Stimulated activated CD8-positive, alpha-beta memory T cell treated with anti-CD3 and anti-CD28 coated beads, Interleukin-12 subunit alpha, Interleukin-12 subunit beta, amount 100 ng/mL, for 24 hours (primary cell): ENCODE measurements around the gene VPS13D.

Source experiments
- DNase-seq: peaks from one replicate; pipeline ENCODE4 v3.0.0-alpha.2; 2020; ENCODE audit errors: extremely low read depth

The VPS13D gene

DNA sequence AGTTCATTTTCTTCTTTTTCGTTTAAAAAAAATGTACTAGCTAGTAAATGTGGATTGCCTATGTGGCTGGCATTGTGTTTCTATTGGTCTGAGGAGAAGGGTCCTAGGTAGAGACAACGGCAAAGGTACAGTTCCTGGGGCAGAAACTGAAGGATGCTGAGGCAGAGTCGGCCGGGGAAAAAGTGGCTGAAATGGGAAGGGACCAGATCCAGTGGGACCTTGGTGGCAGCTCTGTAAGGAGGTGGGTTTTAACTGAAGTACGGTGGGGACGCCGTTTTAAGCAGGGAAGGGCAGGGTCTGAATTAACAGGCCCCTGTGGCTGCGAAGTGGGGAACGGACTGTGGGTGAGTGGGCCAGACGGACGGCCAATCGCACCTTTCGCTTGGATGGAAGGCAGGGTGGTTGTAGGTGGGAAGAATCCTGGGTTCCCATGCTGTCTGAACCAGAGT, 420 bp upstream of the VPS13D start:
- no peak for DNase-seq

DNA sequence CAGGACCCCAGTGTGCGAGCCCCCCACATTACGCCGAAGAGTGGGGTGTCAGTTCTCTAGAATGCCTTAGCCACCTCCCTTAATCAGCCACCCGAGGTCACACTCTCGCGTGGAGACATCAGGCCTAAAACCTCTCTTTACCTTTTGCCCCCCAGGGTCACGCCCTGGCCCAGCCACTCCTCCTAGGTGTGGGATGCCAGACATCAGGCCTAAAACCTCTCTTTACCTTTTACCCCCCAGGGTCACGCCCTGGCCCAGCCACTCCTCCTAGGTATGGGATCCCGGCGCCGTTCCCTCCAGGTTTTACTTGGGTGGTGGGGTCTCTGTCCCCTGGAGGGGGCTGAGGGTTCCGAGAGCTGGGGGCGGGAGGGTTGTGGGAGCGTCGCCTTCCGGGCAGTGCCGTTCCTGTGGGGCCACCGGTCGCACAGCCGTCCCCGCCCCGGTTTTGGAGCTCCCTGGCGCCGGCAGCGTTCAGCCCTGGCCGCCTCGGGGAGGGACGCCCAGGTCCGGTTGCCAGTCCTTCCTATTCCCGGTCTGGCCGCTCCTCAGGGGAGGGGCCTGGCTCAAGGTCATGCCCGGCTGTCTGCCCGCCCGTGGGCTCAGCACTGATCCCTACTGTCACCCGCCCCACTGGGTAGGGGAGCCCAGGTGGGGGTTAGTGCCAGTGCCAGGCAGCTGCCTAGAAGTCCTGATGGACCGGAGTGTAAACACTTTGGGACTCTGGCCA, 882 bp downstream of the VPS13D start:
- no peak for DNase-seq

DNA sequence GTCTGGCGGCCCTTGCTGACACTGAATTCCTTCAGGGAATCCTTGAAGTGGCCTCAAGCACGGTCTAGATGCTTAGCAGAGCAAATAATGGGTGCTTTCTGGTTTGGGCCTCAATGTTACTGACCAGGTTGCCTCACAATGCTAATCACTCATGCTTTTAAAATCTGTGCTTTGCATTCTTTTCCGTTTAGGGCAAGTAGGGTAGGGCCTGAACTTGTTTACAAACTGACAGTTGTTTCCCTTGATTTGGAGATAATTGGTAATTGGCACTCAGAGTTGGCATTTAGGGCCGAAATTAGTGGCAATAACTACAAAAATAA, 1.4 kb downstream of the VPS13D start:
- DNase-seq = no peak

DNA sequence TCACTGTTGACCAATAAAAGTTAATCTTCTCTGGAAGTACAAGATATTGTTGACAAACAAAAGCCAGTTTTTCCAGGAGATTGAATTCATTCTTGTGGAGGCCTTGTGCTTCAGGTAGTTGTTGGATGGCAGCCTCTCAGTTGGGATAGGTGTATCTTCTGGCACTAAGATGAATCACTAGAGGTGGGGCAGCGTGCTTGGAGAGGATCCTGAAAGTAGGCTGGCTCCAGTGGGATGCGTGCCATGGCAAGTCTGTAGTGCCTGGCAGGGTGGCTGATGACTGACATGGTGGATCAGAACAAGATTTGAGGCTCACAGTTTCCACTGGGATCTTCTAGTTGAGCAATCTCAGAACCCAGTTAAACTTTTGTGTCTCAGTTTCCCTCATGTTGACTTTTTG, 2.4 kb downstream of the VPS13D start:
- no peak for DNase-seq

DNA sequence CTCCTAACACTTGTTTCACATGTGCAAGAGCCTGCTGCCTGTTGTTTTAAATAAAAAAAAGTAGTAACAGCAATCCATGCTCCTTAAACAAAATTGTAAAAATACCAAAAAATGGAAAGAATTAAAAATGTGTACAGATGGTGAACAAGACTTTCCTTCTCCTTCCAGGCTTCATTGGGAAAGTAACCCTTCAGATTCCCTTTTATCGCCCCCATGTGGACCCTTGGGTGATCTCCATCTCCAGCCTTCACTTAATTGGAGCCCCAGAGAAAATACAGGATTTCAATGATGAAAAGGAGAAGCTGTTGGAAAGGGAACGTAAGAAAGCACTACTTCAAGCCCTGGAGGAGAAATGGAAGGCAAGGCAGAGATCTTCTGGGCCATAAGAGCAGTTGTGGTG, 14.2 kb downstream of the VPS13D start:
- DNase-seq = no peak

DNA sequence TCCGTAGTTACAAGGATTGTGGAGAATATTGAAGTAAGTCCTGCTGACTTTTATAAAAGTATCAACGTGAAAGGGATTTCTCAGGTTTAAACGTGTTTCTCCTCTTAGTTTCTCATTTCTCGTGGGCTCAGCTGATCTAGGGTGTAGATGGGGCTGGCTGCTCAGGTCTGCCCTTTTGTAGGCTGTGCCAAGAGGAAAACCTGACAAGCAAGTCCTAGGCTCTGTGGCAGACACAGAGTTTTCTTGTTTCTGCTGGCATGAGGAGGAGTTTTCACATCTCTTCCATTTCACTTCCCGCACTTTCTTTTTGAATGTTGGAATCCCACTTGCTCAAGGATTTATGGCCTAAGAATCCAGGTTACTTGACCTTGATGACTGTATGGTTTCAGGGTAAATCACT, 14.8 kb downstream of the VPS13D start:
- no peak for DNase-seq

DNA sequence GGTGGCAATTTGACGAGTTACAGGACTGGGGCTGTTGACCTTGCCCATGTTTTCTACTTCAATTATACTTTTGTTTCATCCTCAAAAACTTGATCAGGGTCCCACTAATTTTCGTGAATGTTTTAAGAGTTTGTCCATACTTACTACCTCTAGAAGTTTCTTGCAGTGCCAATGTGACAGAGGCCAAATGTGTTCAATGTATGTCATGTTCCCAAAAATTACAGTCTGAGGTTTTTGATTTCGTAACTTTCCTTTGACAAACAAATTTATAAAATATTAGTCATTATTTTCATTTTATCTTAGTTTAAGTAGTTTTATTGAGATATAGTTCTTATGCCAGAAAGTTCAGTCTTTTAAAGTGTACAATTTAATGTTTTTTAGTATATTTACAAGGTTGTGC, 15.3 kb downstream of the VPS13D start:
- DNase-seq = no peak

DNA sequence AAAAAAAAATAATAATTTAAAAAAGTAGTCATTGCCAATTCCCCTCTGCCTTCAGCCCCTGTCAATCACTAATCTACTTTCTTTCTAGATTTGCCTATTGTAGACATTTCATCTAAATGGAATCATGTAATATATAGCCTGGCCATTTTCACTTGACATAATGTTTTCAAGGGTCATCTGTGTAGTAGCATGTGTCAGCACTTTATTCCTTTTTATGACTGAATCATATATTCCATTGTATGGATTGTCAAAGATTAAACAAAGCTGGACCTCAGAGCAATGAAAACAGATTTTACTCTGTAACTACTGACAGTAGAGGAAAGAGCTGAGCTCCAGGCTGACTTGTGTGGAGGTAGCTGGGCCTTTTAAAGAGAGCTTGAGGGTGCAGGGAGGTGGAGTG, 15.9 kb downstream of the VPS13D start:
- DNase-seq = no peak

DNA sequence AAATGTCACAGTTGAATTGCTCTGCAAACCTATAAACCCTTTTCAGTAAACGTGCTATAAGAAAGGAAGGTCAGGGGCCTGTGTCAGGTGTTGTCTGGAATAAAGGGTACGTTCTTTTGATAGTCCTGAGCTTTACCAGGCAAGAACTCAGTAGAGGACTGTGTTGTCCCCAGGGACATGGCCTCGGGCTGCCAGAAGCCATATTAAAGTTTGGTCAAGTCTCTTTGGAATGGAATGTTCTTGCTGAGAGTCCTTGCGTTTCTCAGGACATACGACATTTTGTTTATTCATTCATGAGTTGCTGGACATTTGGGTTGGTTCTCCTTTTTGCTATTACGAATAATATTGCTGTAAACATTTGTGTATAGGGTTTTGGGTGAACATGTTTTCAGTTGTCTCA, 16.8 kb downstream of the VPS13D start:
- DNase-seq = no peak

DNA sequence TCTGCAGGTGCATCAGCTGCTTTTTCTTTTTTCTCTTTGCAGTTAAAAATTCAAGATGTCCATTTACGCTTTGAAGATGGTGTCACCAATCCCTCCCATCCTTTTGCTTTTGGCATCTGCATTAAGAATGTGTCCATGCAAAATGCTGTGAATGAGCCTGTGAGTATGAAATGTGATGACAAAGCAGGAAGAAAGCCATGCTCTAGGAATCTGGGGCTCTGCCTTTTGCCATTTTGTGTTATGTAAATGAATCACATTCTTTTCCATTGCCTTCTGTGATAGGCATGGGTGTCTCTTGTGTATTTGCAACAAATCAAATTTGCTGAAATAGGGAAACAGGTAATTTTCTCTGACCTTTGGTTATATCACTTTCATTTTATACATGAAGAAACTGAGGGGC, 19.4 kb downstream of the VPS13D start:
- DNase-seq = no peak

DNA sequence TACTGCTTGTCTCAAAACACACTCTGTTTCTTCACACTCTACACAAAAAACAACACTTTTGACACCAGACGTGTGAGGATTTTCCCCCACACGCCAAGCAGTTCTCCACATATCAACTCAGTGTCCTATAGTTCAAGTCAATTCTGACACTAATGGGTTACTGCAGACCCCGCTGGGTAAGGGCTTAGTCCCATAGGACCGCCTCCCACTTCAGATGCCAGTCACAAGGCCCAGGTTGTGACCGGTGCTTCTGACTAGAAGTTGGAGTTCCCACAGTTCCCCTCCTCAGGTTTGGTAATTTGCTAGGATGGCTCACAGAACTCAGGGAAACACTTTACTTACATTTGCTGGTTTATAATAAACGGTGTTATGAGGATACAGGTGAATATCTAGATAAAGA, 19.9 kb downstream of the VPS13D start:
- DNase-seq = no peak

DNA sequence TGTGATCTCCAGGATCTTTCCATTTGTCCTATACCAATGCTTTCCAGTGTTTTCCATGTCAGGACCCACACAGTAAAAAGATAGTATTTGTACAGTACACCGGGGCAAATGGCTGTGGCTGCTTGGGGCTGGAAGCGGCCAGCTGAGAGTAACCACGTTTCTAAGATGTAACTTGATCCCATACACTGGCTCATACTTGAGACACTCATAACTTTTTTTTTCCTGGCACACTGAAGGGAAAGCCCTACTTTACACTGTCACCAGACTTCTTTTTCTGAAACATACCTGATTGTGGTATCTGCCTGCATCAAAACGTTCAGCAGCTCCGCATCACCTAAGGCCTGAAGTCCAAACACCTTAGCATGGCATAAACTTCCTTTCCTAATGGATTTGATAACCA, 21.6 kb downstream of the VPS13D start:
- no peak for DNase-seq

DNA sequence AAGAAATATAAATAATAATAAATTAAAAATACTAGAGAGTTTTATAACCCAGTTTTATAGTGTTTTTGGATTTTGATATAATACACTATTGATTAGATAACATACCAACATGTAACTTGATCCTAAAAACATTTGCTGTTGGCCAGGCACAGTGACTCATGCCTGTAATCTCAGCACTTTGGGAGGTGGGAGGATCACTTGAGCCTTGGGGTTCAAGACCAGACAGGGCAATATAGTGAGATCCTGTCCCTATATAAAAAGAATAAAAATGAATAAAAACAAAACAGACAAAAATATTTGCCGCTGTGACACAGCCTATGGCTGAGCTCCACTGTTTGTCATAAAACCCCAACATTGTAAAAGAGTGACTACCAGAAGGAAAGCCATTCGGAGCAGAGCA, 26.1 kb downstream of the VPS13D start:
- no peak for DNase-seq

DNA sequence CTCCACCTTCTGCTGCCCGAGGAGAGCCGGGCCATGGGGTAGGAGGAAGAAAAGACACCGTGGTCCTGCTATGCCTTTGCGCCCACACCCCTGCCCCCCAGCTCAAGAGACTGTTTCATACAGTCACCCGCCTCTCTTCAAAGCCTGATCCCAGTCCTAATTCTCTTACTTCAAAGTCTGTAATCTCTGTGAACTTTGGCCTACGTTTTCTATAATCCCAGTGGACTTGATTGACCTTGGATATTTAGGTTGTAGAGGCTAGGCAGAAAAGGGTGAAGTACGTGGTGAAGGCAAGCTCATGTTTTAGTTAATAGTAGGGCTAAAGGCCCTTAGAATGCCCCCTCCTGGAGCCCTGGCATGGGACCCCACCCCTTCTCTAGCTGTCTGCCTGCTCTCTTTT, 28.4 kb downstream of the VPS13D start:
- no peak for DNase-seq

DNA sequence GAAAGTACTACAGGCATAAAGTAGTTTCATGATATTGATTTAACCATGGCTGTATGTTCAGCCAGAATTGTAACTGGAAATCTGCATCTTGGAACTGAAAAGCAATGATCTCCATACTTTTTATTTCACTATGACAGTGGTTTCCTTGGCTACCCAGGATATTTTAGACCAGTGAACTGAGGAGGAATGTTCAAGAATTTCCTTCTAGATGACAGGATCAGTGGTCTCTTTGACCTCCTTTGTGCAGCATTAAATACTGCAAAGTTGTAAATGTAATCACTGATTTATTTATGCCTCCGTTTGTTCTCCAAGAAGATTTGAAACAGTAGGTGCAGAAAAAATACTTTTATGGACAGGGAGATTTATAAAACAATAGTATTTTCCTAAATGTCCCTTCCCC, 39.5 kb downstream of the VPS13D start:
- DNase-seq = no peak

DNA sequence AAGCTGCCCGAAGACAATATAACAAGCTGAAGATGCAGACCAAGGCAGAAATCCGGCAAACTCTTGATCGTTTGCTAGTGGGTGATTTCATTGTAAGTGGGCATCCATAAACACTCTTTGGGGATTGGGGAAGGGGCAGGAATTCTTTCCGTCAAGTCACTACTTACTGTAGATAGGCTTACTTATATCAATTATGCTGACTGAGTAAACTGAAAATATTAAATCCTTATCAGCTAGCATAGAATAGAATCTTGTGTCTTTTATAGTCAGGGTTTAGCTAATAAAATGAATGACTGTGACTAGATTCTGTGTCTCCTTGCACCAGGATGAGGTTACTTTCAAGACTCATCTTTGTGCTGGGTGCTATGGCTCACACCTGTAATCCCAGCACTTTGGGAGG, 41.2 kb downstream of the VPS13D start:
- no peak for DNase-seq

DNA sequence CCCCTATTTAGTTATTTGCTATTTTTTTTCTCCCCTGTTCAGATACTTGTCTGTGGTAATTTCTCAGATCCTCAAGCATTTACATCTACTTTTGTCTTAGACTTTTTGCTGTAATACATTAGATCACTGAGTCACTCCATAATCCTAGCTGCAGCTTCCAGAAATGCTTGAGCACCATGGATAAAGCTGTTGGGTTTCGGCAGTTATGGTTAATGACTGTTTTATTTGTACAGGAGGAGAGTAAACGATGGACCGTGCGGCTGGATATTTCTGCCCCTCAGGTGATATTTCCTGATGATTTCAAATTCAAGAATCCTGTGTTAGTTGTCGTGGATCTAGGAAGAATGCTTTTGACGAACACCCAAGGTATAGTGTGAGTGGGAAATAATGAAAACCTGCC, 42.9 kb downstream of the VPS13D start:
- DNase-seq = no peak

DNA sequence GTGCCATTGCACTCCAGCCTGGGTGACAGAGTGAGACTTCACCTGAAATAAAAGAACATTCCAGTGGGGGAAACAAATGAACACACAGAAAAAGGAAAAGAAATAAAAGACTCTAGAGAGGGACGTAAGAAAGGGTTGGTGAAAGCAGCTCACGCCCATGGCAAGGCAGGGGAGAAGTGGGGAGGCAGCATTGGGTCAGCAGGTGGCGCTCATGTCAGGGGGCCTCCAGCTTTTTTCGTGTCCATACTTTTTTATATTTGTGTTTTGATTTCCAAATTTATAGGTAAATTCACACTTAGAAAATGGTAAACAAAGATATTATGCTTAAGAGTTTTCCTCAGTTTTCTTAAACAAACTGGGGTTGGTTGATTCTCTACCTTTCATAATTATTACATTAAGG, 45.5 kb downstream of the VPS13D start:
- no peak for DNase-seq

DNA sequence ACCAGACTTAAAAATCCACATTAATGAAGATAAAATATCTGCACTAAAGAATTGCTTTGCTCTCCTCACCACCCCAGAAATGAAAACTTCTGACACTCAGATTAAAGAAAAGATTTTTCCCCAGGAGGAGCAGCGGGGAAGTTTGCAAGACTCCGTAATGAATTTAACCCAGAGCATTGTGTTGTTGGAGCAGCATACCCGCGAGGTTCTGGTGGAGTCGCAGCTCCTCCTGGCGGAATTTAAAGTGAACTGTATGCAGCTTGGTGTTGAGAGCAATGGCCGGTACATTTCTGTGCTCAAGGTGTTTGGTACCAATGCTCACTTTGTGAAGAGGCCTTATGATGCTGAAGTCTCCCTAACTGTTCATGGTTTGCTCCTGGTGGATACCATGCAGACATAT, 46.4 kb downstream of the VPS13D start:
- no peak for DNase-seq

DNA sequence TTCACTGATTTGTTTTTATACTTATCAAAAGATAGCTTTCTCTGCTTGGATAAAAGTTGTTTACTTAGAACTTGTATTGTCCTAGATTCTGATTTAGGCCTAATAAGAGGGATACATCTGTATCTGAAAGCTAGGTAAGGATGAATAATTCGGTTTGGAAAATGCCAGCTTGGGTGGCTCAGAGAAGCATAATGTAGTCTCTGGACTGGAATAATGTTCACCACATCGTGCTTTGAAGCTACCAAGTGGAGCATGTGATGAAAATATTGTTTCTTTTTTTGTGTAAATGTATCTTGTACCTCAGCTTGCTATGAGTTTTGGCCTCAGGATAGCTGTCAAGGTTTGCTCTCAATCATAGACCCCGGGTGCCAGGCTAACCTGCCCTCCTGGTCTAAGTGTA, 49.2 kb downstream of the VPS13D start:
- no peak for DNase-seq

DNA sequence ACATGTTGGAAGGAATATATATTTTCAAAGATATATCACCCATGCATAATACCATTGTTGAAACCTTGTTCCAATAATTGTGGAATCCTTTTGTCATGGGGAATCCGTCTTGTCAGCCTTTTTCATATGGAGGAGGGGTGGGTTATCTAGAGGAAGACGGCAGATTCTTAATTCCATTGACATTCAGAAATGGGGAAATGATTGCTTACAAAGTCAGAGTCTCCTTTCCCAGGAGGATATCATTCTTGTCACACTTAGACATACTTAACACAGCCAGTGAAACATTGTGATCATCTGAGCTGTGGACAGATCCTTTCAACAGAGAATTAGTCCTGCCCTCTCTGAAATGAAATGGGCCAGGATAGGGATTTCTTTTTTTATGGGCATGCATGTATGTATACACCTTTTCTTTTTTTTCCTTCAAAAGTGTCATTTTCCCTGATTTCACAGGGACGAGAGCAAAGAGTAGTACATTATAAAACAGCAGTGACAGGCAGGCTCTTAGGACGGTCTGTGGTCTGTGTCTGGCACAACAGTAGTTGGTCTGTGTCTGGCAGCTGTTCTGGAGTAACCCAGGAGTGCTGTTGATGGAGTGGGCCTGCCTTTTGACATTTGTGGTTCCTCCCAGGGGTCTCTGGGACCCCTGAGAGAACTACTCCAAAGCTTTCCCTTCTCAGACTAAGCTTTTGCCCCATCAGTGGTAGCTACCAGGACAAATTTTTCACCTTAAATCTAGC, 50.1 kb downstream of the VPS13D start:
- no peak for DNase-seq

DNA sequence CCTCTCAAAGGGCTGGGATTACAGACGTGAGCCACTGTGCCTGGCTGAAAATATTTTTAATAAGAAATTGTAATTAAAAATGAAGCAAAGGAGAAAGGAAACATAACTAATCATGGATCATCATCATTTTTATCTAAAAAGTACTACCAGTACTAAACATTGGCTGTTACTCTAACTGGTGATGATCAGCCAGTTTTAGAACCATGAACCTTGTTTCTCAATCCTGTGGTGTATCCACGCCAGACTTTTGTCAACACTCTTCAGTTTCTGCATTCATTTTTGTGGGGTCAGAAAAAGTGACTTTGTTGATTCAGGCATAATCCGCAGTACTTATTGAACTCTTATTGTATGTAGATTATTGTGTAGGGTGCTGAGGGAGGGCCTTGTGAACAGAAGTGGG, 52.3 kb downstream of the VPS13D start:
- no peak for DNase-seq

DNA sequence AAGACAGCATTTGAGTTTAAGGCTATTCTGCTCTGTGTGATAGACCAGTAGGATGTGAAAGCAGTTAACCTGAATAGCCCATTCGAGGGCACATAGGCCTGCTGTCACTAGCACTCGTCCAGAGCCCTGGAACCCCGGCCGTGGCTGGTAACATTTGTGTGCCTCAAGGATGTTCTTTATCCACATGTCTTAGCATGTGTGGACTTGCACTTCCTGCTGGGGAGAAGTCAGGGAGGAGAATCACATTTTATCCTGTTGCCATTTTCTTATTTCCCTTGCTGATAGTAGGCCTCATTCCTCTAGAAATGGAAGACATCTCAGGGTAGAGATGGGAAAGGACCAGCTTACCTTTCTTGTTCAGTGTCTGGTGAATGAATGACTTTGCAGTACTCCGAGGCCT, 54.7 kb downstream of the VPS13D start:
- no peak for DNase-seq
